Ishikawa (cell line): ENCODE measurements around the gene USP33.

Source experiments
- CEBPB ChIP-seq: IDR thresholded peaks from 2 replicates; pipeline ENCODE4 v1.6.1; 2012
- CREB1 ChIP-seq: IDR thresholded peaks from 2 replicates; pipeline ENCODE4 v1.6.1; 2012; ENCODE audit warnings: low read depth
- EGR1 ChIP-seq: IDR thresholded peaks from 2 replicates; pipeline ENCODE4 v1.6.1; 2012
- EP300 ChIP-seq: IDR thresholded peaks from 2 replicates; pipeline ENCODE4 v1.6.1; 2012; ENCODE audit warnings: borderline replicate concordance
- FOXM1 ChIP-seq: IDR thresholded peaks from 2 replicates; pipeline ENCODE4 v1.6.1; 2012; ENCODE audit warnings: low read depth, borderline replicate concordance
- MAX ChIP-seq: IDR thresholded peaks from 2 replicates; pipeline ENCODE4 v1.6.1; 2012
- NFIC ChIP-seq: IDR thresholded peaks from 2 replicates; pipeline ENCODE4 v1.6.1; 2012
- RAD21 ChIP-seq: IDR thresholded peaks from 2 replicates; pipeline ENCODE4 v1.6.1; 2012; ENCODE audit warnings: low read depth
- REST ChIP-seq: IDR thresholded peaks from 2 replicates; pipeline ENCODE4 v1.6.1; 2012; ENCODE audit warnings: low read depth, mild to moderate bottlenecking
- TAF1 ChIP-seq: IDR thresholded peaks from 2 replicates; pipeline ENCODE4 v1.6.1; 2012; ENCODE audit warnings: low read depth, mild to moderate bottlenecking
- TCF12 ChIP-seq: IDR thresholded peaks from 2 replicates; pipeline ENCODE4 v1.6.1; 2012; ENCODE audit warnings: low read depth
- TEAD4 ChIP-seq: IDR thresholded peaks from 2 replicates; pipeline ENCODE4 v1.6.1; 2012
- USF1 ChIP-seq: IDR thresholded peaks from 2 replicates; pipeline ENCODE4 v1.6.1; 2012
- YY1 ChIP-seq: IDR thresholded peaks from 2 replicates; pipeline ENCODE4 v1.6.1; 2012; ENCODE audit warnings: low read depth
- ZBTB7A ChIP-seq: IDR thresholded peaks from 2 replicates; pipeline ENCODE4 v1.6.1; 2012; ENCODE audit warnings: low read depth

Gene USP33

GRCh38 chr1:77739235-77739634 is 20.4 kb downstream of the USP33 start:
- no peak for TF ChIP-seq TAF1
- no peak for TF ChIP-seq TCF12
- TF ChIP-seq CREB1 = no peak
- TF ChIP-seq NFIC = no peak
- TF ChIP-seq MAX = no peak

- TF ChIP-seq FOXM1 (no peak), NFIC (no peak), REST (no peak), RAD21 (no peak), EGR1 (no peak), YY1 (no peak), MAX (no peak), EP300 (no peak), TCF12 (no peak)
These were observed 27.6 kb downstream of the USP33 start for GRCh38 chr1:77732090-77732489.

GRCh38 chr1:77725706-77726105 is 33.9 kb downstream of the USP33 start:
- TF ChIP-seq FOXM1 (no peak), RAD21 (no peak), TEAD4 (no peak), EGR1 (no peak), USF1 (no peak), TCF12 (no peak), MAX (no peak), REST (no peak), YY1 (no peak), NFIC (no peak), ZBTB7A (no peak), TAF1 (no peak), CREB1 (no peak)

GRCh38 chr1:77718181-77718580 is 41.5 kb downstream of the USP33 start:
- no peak for TF ChIP-seq FOXM1
- no peak for TF ChIP-seq YY1
- TF ChIP-seq TAF1 = no peak
- no peak for TF ChIP-seq EP300
- no peak for TF ChIP-seq CREB1
- TF ChIP-seq MAX = no peak
- TF ChIP-seq TEAD4 = no peak
- TF ChIP-seq EGR1 = no peak
- no peak for TF ChIP-seq TCF12
- TF ChIP-seq RAD21 = no peak
- TF ChIP-seq CEBPB = no peak
- no peak for TF ChIP-seq NFIC
- TF ChIP-seq ZBTB7A = no peak
- TF ChIP-seq USF1 = no peak
- TF ChIP-seq REST = no peak

GRCh38 chr1:77716065-77716464 is 43.6 kb downstream of the USP33 start:
- TF ChIP-seq TEAD4 = no peak
- TF ChIP-seq EP300 = no peak
- no peak for TF ChIP-seq NFIC
- TF ChIP-seq CREB1 = no peak
- no peak for TF ChIP-seq ZBTB7A
- TF ChIP-seq RAD21 = no peak
- TF ChIP-seq USF1 = no peak
